ENCODE results near the gene ZMYND8. TPM values are rescaled to one million over a fixed set of nuclear protein-coding genes. Genes with fewer than 3 reads are reported as not detected.

Gene ZMYND8
- total RNA-seq, 1 experiment from 2014 or later, result 29.0 TPM

GRCh38 chr20:47326658-47327268 is 29.7 kb downstream of the ZMYND8 start:
- no peak overlapping the region for H3K4me3 ChIP-seq (replicated peaks in 1 of 2; ENCODE audit: low read depth in 1 of 2, low read length in 2 of 2)
- ChIA-PET RAD21 (ENCODE audit: low non-redundant PET in 1 of 2, low total read pairs in 2 of 2, uncharacterized antibody in 2 of 2, unreplicated experiment in 2 of 2) (no interaction called here), POLR2A (interaction anchor here (1.4 kb wide), 1 partner anchor 9 kb away, joined by 3 read pairs; no protein-coding TSS in a partner anchor), CTCF (no interaction called here)
- H3K27ac ChIP-seq (ENCODE audit: low read depth, low read length), result no peak overlapping the region
- no peak overlapping the region for H3K9ac ChIP-seq (ENCODE audit: low read length)
- BruUV-seq (replicated peaks), result no TSS peak
- peaks cover 82 to 85% of the 10 kb centered on the region in 2 experiments for H3K4me1 ChIP-seq (ENCODE audit: control insufficient read depth in 1 of 2, insufficient read depth in 2 of 2, low read length in 2 of 2)
- H2AFZ ChIP-seq (ENCODE audit: low read depth, low read length, poor library complexity, severe bottlenecking), result no peak overlapping the region
- no peaks in the 10 kb centered on the region for H3K27me3 ChIP-seq (ENCODE audit: insufficient read depth, low read length)
- H3K9me3 ChIP-seq (ENCODE audit: control insufficient read depth in 1 of 2, insufficient read depth in 1 of 2, low read depth in 1 of 2, low read length in 2 of 2), result no peaks in the 10 kb centered on the region
- ATAC-seq (no peak), DNase-seq (ENCODE audit: low read depth, low spot score) (no peak)
- no peaks in the 10 kb centered on the region for H3K9me2 ChIP-seq (ENCODE audit: insufficient read depth)
- no peaks in the 10 kb centered on the region for H4K20me1 ChIP-seq (ENCODE audit: insufficient read depth)
- intact Hi-C loops (cut with micrococcal nuclease), result no loop called here
- H3K4me2 ChIP-seq (ENCODE audit: low read length), result no peak overlapping the region
- TF ChIP-seq CTCF (IDR thresholded peaks at IDR 0.05 in 2 of 3, conservative IDR thresholded peaks at IDR 0.05 in 1 of 3; ENCODE audit: borderline replicate concordance in 1 of 3, insufficient read depth in 1 of 3, low read depth in 2 of 3, low read length in 2 of 3), result no peak
- TF ChIP-seq YY1 (IDR thresholded peaks at IDR 0.05; ENCODE audit: extremely low read depth, insufficient replicate concordance, low read depth, low read length), result no peak
- no peak for TF ChIP-seq POLR2AphosphoS5 (IDR thresholded peaks at IDR 0.05; ENCODE audit: low read depth, low read length)
- no peak for TF ChIP-seq SP1 (IDR thresholded peaks at IDR 0.05; ENCODE audit: low read depth)
- TF ChIP-seq EZH2phosphoT487 (IDR thresholded peaks at IDR 0.05; ENCODE audit: borderline replicate concordance), result no peak
- no peak for TF ChIP-seq TCF7L2 (IDR thresholded peaks at IDR 0.05; ENCODE audit: borderline replicate concordance, extremely low read depth, insufficient read depth, insufficient read length)
- TF ChIP-seq ZFX (IDR thresholded peaks at IDR 0.05), result no peak
- no peak for TF ChIP-seq MAX (IDR thresholded peaks at IDR 0.05)
- TF ChIP-seq SIN3A (IDR thresholded peaks at IDR 0.05; ENCODE audit: low read depth), result no peak
- TF ChIP-seq ZBTB33 (IDR thresholded peaks at IDR 0.05; ENCODE audit: extremely low read depth, insufficient replicate concordance, low read length), result no peak
- TF ChIP-seq RAD21 (IDR thresholded peaks at IDR 0.05; ENCODE audit: low read depth), result no peak
- no peak for TF ChIP-seq ELF1 (IDR thresholded peaks at IDR 0.05; ENCODE audit: borderline replicate concordance, low read depth)
- TF ChIP-seq POLR2A (IDR thresholded peaks at IDR 0.05; ENCODE audit: borderline replicate concordance, extremely low read depth, insufficient read depth, insufficient read length), result no peak
- TF ChIP-seq EZH2 (IDR thresholded peaks at IDR 0.05), result no peak
- no peak for TF ChIP-seq CEBPB (IDR thresholded peaks at IDR 0.05; ENCODE audit: low read depth)
- peaks cover 80% of the 10 kb centered on the region for H3K79me2 ChIP-seq (ENCODE audit: insufficient read depth, low read length)
- no peaks in the 10 kb centered on the region for H3K36me3 ChIP-seq (ENCODE audit: control insufficient read depth in 1 of 2, insufficient read depth in 2 of 2, low read length in 2 of 2)

Measured in HCT116 (cell line).